ENCODE measurements around the gene GNPDA1. TPM values are rescaled to one million over a fixed set of nuclear protein-coding genes. Genes with fewer than 3 reads are reported as not detected.
A peak's percentile ranks its signal among the peaks of the same experiment; 100 is the strongest.

GNPDA1 gene
- total and polyA plus RNA-seq, 10 of the 15 experiments (the other 5 are each of a cell fraction or from before 2014, with no cell fraction given): 1.0 to 11.9 (median 3.9) TPM

GRCh38 chr5:142032150-142032549, 19.3 kb upstream of the GNPDA1 start (continued):
- no peak for TF ChIP-seq ZNF687 (IDR thresholded peaks at IDR 0.05)
- no peak for TF ChIP-seq NFXL1 (IDR thresholded peaks at IDR 0.05; ENCODE audit: borderline replicate concordance)
- TF ChIP-seq BRCA1 (IDR thresholded peaks at IDR 0.05; ENCODE audit: low read depth, low read length): no peak
- no peak for TF ChIP-seq RFX5 (IDR thresholded peaks at IDR 0.05; ENCODE audit: low read depth, low read length)
- TF ChIP-seq, protein P1, sequence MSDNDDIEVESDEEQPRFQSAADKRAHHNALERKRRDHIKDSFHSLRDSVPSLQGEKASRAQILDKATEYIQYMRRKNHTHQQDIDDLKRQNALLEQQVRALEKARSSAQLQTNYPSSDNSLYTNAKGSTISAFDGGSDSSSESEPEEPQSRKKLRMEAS (IDR thresholded peaks at IDR 0.05; ENCODE audit: low read depth, low read length): no peak
- no peak for TF ChIP-seq CEBPB (IDR thresholded peaks at IDR 0.05; ENCODE audit: borderline replicate concordance in 1 of 2, low read depth in 2 of 2, low read length in 2 of 2)

DNA sequence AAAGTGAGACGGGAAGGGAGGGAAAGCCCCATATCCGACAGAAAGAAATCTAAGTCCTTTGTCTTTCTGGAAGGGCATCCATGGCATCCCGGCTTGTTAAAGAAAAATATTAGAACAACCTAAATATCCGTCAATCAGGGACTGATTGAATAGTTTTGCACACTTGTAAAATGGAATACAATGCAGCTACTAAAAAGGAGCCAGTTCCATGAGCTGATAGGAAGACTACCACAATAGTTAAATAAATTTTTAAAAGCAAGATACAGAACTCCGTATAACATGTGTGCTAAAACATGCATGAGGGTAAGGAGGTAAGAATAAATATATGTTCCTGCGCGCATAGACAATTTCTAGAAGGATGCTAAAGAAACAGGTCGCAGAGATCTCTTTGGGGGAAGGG, 12.8 kb upstream of the GNPDA1 start:
- 95% methylated on average over 7 of the region's 8 CpGs for WGBS (ENCODE audit: insufficient coverage, insufficient replicate concordance, low lambda C conversion rate, missing lambda C conversion rate)
- Histone ChIP-seq H3K9ac (ENCODE audit: control insufficient read depth, insufficient read depth, low read length) (no peak overlapping the region), H4K20me1 (ENCODE audit: control insufficient read depth, insufficient read depth) (no peaks in the 10 kb centered on the region), H3K4me3 (no peak overlapping the region), H3K79me2 (ENCODE audit: control insufficient read depth, insufficient read depth, low read length) (no peaks in the 10 kb centered on the region), H3K36me3 (ENCODE audit: control insufficient read depth in 2 of 2, insufficient read depth in 2 of 2, low read length in 1 of 2) (no peaks in the 10 kb centered on the region), H3K9me3 (replicated peaks; ENCODE audit: control insufficient read depth, insufficient read depth, low read length) (peaks cover 2% of the 10 kb centered on the region; the same call in 2 of the 3 replicates), H3K27ac (ENCODE audit: control insufficient read depth, insufficient read depth) (no peak overlapping the region), H3K4me2 (ENCODE audit: control insufficient read depth, insufficient read depth) (peak overlapping the region; percentile 56; the same call in 1 of the 2 replicates), H3K4me1 (ENCODE audit: control insufficient read depth, insufficient read depth, low read length) (no peaks in the 10 kb centered on the region; the same call in 1 of the 2 replicates), H3K27me3 (replicated peaks in 1 of 2; ENCODE audit: control insufficient read depth in 2 of 2, insufficient read depth in 2 of 2, low read length in 1 of 2) (no peaks in the 10 kb centered on the region; a peak in 1 of 4 replicates), H2AFZ (ENCODE audit: control insufficient read depth, low read depth, low read length) (peak overlapping the region; percentile 99; the same call in 1 of the 2 replicates)
- in situ Hi-C loops (cut with MboI) (no loop called here), intact Hi-C loops (cut with micrococcal nuclease; ENCODE audit: unreplicated experiment) (no loop called here)
- ChIA-PET SMC1A (ENCODE audit: uncharacterized antibody, unreplicated experiment) (interaction anchor here (0.6 to 1.8 kb wide), 5 partner anchors 10 to 676 kb away, joined by 3 to 7 read pairs (median 3); no protein-coding TSS in a partner anchor), POLR2A (no interaction called here), CTCF (interaction anchor here (1.8 to 3.1 kb wide), 3 partner anchors 10 to 65 kb away, joined by 6 to 22 read pairs (median 7); partner anchors contain the start of gene RNF14), RAD21 (ENCODE audit: unreplicated experiment) (interaction anchor here (2.2 kb wide), 1 partner anchor 64 kb away, joined by 6 read pairs; no protein-coding TSS in a partner anchor)
- ATAC-seq: no peak
- no TSS peak for BruUV-seq (replicated peaks)
- FAIRE-seq: no peak
- no peak for DNase-seq (ENCODE audit: low read depth, low spot score)
- TF ChIP-seq RAD21 (IDR thresholded peaks at IDR 0.05; ENCODE audit: insufficient read depth, low read depth, low read length): no peak
- TF ChIP-seq BMI1 (IDR thresholded peaks at IDR 0.05; ENCODE audit: borderline replicate concordance): no peak
- no peak for TF ChIP-seq E4F1 (IDR thresholded peaks at IDR 0.05; ENCODE audit: borderline replicate concordance, partially characterized antibody)
- TF ChIP-seq ASH2L (IDR thresholded peaks at IDR 0.05; ENCODE audit: borderline replicate concordance, low read depth): no peak
- TF ChIP-seq IKZF1 (conservative IDR thresholded peaks at IDR 0.05): no peak
- no peak for TF ChIP-seq ZNF687 (IDR thresholded peaks at IDR 0.05)

All from GM12878 (cell line).